Measurements from ENCODE around the gene WDSUB1.

The WDSUB1 gene

DNA sequence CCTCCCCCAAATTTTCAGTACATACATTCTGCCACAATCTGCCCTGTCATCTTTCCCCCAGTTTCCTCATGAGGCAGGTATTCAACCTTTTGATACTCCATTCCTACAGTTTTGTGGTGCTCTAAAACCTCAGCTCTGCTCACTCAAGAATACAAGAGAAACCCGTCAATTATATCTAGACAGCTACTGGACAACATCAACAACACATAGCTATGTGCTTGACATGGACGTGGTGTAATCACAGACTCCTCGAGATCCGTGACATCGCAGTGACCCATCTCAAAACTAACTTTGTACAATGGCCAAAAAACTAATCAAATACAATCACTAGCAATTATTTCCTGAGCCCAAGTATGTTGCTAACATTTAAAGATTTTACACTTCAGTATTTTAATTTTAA lies 23.6 kb downstream of the WDSUB1 start:
- DNase-seq, result no peak

DNA sequence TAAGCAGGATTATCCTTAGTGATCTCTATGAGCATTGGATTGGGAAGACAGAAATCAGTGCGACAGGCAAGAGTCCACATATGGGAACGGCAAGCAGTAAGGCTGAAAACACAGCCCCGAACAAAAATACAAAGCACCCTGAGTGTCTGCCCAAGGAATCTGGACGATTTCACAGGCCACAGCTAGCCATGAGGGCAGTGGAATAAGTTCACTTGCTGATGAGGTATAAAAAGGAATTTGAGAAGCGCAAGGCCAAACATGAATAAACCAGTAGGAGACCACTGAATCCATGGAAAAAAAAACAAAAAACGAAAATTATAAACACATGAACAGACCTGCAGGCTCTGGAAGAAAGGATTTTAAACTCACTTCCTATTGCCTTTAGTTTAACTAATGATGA lies 24.3 kb downstream of the WDSUB1 start:
- DNase-seq, result no peak

DNA sequence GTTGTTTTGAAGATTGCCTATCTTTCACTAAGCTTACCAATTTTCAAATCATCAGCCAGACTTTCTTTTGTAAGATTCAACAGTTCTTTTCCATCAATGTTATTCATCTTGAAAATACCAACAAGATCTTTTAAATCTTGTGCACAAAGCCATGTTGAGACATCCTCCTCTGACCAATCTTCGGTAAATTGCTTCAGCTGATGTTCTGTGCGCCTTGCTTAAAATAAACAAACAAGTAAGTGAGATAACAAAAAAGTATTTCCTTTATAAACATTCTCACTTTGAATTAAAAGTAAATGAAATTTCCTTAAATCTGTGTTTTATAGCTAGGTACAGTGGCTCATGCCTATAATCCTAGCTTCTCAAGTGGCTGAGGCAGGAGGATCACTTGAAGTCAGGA lies 30.3 kb downstream of the WDSUB1 start:
- no peak for DNase-seq

DNA sequence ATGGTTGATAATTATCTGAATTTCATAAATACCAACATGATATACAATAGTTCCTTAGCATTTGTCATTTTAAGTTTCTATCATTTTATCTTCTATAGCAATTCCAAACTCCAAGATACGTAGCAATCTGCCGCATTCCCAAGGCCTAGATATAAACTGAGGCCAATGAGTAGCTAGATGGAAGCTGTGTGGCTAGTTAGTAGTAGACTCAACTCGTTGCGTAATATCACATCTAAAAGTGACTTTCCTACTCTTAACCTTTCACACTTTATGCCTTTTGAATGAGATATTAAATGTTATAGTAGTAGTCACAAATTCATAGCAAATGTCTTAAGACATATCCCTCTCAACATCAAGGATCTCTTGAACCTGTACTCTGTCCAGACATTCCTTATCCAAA lies 33.6 kb downstream of the WDSUB1 start:
- no peak for DNase-seq

DNA sequence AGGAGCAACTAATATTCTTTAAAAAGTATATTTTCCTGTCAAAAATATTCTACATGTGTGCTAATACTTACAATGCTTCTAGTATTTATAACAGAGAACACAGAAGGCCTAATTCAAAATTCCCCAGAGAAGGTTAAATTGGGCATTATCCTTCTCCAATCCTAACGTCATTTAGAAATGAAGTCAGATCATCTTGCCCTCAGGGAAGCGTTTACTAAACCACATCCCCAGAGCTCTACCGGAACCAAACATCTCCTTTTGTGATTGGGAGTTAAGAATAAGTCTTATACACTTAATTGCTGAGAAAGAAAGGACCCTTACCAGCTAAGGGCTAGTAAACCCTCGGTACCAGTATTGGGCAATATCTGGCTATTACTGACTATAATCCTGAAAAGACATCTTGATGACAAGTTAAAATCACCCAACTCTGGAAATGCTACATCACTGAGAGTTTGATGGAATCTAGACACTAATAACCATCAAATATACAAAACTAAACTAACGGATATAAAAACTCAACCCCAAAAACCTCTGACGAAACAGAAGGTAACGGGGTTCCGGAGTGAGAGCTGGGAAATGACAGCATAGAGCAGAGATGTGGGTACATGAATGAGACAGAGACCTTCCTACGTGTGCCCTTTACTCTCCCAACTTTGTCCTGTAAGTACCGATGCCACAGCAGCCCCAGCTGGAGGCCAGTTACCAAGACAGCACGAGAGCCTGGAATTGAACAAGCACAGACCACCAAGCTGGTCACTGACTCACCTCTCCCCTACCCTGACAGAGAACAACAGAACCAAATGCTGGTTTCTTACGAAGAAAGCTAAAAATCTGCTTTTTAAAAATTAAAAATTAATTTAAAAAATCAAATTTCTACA lies 35.0 kb downstream of the WDSUB1 start:
- DNase-seq, result no peak

DNA sequence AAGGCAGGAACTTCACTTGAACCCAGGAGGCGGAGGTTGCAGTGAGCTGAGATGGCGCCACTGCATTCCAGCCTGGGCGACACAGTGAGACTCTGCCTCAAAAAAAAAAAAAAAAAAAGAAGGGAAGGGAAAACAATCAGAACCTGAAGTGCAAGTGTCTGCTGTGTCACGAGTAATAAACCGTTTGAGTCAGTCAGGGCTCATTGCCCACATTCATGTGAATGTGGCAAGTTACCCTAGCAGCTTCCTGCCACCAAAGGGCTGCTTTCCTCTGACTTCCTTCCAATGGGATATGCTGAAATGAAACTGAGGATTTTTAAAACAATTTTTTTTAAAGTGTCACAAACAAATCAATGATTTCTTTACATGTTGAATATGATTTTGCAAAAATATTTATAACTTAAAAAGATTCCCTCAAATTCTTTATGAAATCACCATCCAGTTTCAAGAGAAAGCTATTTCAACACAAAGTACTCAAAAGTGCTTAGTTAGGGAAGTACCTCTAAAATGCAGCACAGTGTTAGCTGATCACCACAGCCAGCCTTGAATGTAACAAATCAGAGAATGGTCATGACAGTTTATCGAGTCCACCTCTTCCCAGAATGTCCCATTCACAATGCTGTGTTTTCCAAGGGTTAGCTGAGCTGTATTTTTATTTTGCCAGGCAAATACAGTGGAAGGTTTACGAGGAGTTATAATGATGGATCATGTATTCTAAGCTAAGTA lies 36.4 kb downstream of the WDSUB1 start:
- DNase-seq, result peak in 1 of 2 donors; percentile 30

DNA sequence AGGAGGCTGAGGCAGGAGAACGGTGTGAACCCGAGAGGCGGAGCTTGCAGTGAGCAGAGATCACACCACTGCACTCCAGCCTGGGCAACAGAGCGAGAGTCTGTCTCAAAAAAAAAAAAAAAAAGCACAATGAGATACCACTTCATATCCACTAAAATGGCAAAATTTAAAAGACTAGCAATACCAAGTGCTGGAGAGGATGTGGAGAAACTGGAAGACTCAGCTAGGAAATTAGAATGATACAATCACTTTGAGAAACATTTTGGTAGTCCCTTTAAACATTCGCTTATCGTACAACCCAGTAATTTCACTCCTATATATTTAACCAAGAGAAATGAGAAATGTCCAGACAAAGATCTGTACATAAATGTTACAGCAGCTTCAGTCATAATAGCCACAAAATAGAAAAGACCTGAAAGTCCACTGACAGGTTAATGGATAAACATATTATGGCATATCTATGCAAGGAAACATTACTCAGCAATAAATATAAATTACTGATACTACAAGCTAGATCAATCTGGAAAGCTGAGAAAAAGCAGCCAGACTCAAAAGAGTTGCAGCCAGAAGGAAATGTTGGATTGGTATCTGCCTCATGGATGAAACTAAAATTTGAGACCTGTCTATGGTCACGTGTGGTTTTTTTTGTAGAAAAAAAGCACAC lies 40.0 kb downstream of the WDSUB1 start:
- DNase-seq, result no peak

DNA sequence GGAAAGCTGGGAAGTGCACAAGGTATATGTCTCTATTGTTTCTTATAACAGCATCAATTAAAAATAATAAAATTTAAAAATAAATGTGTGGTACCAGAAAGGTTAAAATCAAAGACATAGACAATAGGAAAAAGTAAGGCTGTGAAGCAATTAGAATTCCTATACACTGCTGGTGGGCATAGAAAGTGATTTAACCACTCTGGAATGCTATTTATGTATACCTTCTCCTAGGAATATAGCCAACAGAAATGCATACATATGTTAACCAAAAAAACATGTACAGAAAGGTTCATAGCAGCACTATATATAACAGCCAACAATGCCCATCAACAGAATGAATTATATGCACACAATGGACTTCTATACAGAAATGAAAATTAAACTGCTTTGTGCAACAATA lies 43.0 kb downstream of the WDSUB1 start:
- no peak for DNase-seq

DNA sequence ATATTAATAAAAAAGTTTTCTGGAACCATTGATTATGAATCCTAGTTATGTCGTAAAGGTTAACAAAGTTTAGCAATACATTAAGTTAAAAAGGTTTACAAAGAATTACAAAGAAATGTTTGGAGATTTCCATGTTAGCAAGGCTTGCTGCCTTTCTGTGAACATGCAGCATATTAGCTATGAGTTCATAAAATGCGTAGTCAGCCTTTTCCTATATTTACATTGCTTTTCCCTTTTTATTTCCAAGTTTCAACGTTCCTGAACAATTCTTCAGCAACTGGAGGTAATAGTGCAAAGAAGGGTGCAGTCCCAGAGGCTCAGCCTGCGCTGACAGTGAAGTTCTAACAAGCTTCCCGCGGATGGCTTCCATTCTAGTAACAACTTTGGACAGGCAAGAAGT lies 51.6 kb downstream of the WDSUB1 start:
- no peak for DNase-seq

DNA sequence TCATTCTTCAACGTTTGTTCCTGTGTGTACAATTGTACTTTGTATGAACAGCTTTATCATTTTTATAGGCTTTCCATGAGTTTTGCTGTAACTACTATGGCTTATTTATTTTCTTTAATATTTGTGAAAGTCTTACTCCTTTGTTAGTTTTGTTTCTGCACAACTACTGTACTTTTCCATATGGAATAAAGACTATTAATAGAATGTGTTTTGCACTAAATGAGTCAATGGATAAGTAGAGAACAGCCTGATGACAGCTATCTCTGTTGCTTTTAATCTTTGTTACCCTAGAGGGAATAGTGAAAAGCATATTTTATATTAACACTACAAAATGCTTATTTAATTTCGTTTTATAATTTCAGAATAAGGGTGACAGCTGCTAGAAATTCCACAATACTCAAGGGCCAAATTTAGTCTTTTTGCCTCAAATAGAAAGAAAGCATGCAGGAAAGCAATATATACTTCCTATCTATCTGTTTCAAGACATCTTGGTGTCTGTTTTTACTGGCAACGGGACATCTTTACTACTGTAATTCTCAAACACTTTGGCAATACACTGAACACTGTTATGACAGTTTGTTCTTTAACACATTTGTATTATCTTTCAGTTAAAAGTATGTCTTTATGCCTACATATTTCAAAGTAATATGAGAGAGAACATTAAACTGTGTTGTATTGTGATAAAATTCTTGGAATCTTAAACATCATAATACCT lies 53.9 kb downstream of the WDSUB1 start:
- DNase-seq, result no peak

DNA sequence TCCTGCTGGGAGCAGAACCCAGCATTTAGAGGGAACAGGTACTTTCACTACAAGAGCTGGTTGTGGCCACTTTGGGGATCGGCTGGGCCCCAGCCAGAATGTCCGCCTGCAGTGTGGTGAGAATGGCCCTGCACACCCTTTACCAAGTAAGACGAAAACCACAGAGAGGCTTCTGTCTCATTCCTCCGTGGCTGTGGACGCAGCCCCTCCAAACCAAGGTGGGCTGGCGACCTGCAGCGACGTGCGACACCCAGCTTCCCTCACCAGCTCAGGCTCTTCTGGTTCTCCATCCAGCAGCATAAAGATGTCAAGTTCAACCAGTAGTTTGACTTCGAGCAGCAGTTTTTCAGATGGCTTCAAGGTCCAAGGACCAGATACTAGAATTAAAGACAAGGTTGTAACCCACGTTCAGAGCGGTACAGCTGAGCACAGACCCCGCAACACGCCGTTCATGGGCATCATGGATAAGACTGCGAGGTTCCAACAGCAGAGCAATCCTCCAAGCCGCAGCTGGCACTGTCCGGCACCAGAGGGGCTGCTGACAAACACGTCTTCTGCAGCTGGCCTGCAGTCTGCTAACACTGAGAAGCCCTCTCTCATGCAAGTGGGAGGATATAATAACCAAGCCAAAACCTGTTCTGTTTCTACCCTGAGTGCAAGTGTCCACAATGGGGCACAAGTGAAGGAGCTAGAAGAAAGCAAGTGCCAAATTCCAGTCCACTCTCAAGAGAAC lies 56.2 kb downstream of the WDSUB1 start:
- no peak for DNase-seq

DNA sequence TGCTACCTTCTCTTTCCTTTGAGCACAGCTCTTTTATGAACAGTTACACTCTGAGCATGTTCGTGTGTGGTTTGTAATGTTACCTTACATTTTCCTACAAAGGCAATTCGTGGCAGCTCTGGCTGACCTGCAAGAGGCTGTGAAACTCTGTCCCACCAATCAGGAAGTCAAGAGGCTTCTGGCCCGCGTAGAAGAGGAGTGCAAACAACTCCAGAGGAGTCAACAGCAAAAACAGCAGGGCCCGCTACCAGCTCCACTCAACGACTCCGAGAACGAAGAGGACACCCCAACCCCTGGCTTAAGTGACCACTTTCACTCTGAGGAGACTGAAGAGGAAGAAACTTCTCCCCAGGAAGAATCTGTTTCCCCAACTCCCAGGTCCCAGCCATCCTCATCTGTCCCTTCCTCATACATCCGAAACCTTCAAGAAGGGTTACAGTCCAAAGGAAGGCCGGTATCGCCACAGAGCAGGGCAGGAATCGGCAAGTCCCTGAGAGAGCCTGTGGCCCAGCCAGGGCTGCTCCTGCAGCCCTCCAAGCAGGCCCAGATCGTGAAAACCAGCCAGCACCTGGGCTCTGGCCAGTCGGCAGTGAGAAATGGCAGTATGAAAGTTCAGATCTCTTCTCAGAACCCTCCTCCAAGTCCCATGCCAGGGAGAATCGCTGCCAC lies 56.9 kb downstream of the WDSUB1 start:
- DNase-seq, result no peak

DNA sequence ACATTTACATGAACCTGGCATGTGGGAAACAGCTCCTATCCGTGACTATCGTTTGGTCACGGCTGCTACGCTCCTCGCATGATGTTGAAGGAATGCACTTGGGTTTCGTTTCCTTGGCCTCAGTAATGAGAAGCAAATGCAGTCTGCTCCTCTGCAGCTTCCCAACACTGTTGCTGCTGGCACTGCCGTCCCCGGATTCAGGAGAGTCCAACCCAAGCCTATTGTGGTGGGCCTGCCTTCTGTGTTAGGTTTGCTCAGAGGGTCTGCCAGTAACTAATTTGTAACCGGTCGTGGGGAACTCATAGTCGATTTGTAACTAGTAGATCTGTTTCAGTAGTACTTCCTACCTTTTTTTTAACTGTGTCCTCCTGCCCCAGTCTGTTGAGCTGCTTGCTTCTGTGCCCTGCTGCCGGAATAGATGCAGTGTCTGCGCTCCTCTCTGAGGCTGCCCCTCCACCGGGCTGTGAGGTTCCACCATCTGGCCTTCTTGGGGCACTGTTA lies 58.4 kb downstream of the WDSUB1 start:
- no peak for DNase-seq

DNA sequence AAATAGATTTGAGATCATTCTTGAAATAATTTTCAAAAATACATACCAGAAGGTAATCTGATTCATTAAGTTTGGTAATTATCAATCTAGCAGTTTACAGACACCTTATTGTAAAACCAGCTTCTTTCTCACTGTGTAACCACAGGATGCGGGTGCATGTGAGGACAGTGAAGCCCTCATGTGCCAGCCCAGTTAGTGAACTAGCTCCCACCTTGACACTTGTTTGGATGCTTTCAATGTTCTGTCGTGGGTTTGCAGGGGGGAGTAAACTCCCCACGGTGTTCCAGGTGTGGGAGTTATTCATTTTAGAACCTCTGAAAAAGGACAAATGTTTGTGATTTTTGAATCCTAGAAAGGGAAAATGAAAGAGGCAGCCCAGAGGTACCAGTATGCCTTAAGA lies 59.0 kb downstream of the WDSUB1 start:
- peak; percentile 20 to 27 for DNase-seq

DNA sequence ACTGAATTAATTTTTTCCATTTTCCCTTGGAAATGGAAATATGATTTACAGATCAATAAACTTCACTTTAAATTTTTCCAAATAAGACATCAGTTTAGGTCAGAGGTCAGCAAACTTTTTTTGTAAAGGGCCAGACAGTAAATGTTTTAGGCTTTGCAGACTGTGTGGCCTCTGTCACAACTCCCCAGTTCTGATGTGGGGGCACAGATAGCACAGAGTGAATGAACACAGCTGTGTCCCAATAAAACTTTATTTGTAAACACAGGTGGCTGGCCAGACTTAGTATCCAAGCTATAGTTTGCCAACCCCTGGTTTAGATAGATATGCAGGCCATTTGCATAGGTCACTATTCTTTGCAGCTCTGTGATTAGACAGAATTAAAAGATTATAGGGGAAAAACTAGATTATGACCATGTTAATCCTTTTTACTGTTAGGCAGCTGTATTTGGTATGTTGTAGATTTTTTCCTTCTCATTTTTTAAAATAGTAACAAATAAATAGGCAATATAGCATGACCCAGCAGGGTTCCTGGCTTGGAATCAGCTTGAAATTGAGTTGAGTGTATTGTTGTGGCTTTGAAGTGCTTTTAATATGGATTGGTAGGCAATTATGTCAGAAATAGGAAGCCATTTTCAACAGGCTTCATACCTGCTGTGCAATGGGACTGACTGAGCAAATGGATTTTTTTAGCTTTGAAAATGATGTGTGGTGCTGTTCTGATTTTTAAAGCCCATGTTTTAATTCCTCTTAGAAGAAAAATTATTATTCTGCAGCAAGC lies 59.7 kb downstream of the WDSUB1 start:
- no peak for DNase-seq

DNA sequence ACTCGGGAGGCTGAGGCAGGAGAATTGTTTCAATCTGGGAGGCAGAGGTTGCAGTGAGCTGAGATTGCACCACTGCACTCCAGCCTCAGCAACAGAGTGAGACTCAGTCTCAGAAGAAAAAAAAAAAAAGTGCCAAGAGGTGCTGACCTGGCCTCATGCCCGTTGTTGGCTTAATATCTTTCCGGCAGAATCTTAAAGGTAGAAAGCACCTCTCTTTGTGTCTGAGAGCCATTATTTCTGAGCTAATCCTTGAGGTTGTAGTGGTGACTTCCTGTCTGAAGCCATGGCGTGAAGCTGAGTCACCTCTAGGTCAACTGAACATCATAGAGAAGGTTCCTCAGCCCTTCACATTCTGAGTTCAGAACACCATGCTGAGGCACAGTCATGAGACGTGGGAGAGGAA lies 60.4 kb downstream of the WDSUB1 start:
- peak; percentile 38 to 43 for DNase-seq

DNA sequence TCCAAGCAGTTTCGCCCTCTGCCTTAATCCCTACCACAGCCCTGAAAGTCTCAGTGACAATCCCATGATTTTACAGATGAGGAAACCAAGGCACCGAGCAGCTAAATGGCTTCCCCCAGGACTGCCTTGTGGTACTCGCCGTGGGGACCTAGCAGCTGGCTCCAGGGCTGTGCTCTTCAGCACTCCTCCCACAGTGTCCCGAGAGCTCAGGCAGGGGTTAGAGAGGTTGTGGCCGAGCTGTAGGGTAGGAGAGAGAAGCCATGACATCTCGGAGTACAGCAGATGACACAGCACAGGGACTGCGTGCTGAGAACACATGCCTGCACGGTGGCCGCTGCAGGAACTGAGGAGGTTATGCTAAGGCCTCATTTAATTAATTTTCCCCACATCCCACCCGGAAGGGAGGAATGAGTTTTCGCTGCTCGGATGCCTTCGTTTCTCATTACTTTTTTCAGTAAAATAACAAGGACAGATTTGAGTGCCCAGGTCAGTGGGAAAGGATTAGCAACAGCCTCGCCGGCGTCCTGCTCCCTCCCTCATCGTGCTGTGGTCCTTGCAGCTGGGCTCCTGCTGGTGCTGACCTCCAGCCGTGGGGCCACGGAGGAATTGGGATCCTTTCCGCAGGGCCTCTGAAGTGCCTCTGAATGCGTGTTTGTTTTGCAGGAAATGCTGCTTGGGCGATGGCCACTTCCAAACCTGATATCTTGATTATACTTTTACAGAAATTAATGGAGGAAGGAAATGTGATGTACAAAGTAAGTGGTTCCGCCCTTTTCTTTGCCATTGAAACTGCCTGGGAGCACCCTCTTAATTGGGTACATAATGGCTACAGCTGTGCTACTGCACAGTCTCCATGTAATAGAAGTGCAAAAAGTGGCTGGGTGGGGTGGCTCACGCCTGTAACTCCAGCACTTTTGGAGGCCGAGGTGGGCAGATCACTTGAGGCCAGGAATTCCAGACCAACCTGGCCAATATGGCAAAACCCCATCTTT lies 61.2 kb downstream of the WDSUB1 start:
- DNase-seq, result no peak

DNA sequence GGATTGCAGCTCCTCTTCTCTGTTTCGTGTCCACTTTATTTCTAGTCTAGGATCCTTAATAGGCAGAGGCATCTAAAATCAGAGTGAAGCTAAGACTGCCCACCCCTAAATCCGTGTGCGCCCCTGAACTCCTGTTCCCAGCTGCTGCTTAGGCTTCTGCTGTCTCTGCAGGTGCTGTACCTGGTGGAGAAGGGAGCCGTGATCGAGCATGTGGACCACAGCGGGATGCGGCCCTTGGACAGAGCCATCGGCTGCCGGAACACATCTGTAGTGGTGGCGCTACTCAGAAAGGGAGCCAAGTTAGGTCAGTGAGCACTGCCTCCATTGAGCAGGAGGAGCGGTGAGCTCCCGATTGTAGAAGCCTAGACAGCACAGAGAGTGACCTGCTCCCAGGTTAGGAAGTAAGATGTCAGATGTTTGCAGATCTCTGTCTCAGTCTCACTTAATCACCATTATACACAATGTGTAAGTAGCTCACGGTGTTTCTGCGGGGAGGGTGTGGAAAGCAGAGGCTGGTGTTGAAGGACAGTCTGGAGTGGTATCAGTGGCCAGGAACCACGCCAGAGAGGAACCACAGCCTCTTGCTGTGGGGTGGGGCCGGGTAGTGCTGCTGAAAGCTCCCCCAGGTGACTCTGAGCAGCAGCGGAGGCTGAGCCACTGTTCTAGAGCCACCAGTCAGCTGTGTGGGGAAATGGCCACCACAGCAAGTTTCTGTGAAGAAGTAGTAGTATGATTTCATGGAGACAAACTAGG lies 62.3 kb downstream of the WDSUB1 start:
- DNase-seq, result no peak
